Stimulated activated CD8-positive, alpha-beta memory T cell treated with anti-CD3 and anti-CD28 coated beads, Interleukin-15, amount 100 ng/mL, for 1 hour (primary cell): ENCODE results near the gene KCNJ16.

ENCODE experiments used
- DNase-seq: peaks from one replicate; pipeline ENCODE4 v3.0.0-alpha.2; 2020; ENCODE audit warnings: low read depth

The KCNJ16 gene

GRCh38 chr17:70128727-70129238 is 53.8 kb downstream of the KCNJ16 start:
- DNase-seq: no peak

GRCh38 chr17:70130289-70130688 is 55.3 kb downstream of the KCNJ16 start:
- no peak for DNase-seq

- DNase-seq: no peak
Observed at GRCh38 chr17:70132505-70132904, 57.5 kb downstream of the KCNJ16 start.

GRCh38 chr17:70134042-70134441 is 59.0 kb downstream of the KCNJ16 start:
- no peak for DNase-seq

- DNase-seq: no peak
Observed at GRCh38 chr17:70134777-70135176, 59.8 kb downstream of the KCNJ16 start.

- DNase-seq: no peak
Observed at GRCh38 chr17:70136131-70136530, 61.1 kb downstream of the KCNJ16 start.

GRCh38 chr17:70137451-70138230 is 62.6 kb downstream of the KCNJ16 start:
- DNase-seq: no peak

GRCh38 chr17:70138291-70138865 is 63.4 kb downstream of the KCNJ16 start:
- no peak for DNase-seq

GRCh38 chr17:70139449-70139993 is 64.5 kb downstream of the KCNJ16 start:
- no peak for DNase-seq

GRCh38 chr17:70144260-70144846 is 69.3 kb downstream of the KCNJ16 start:
- no peak for DNase-seq

GRCh38 chr17:70153210-70153609 is 78.2 kb downstream of the KCNJ16 start:
- DNase-seq: no peak

GRCh38 chr17:70157151-70157550 is 82.1 kb downstream of the KCNJ16 start:
- no peak for DNase-seq

- DNase-seq: no peak
Observed at GRCh38 chr17:70158180-70158579, 83.2 kb downstream of the KCNJ16 start.

GRCh38 chr17:70158591-70158990 is 83.6 kb downstream of the KCNJ16 start:
- no peak for DNase-seq

GRCh38 chr17:70159980-70160379 is 85.0 kb downstream of the KCNJ16 start:
- no peak for DNase-seq

- no peak for DNase-seq
Observed at GRCh38 chr17:70161519-70161918, 86.5 kb downstream of the KCNJ16 start.

GRCh38 chr17:70165383-70165782 is 90.4 kb downstream of the KCNJ16 start:
- DNase-seq: no peak

GRCh38 chr17:70166615-70167014 is 91.6 kb downstream of the KCNJ16 start:
- no peak for DNase-seq

- DNase-seq: no peak
Observed at GRCh38 chr17:70168044-70168976, 93.3 kb downstream of the KCNJ16 start.

- no peak for DNase-seq
Observed at GRCh38 chr17:70168977-70169708, 94.1 kb downstream of the KCNJ16 start, which contains the start of gene KCNJ2. Gene KCNJ2 (plus strand): TSS chr17:70169532. CDS start chr17:70175040, 5,508 bp downstream.
